LoVo (cell line): ENCODE measurements around the gene AOPEP.
A peak's percentile ranks its signal among the peaks of the same experiment; 100 is the strongest.

Experiments used
- DNase-seq: peaks from one replicate; pipeline ENCODE4 v3.0.0-alpha.2; 2016; ENCODE audit warnings: low spot score

AOPEP gene

GRCh38 chr9:94718936-94719335 lies 7.6 kb upstream of the AOPEP start:
- no peak for DNase-seq

- no peak for DNase-seq
Observed at GRCh38 chr9:94719878-94720277, 6.6 kb upstream of the AOPEP start.

GRCh38 chr9:94720846-94721549 lies 5.5 kb upstream of the AOPEP start:
- peak; percentile 24 for DNase-seq

GRCh38 chr9:94721754-94722153 lies 4.7 kb upstream of the AOPEP start:
- DNase-seq = no peak

- no peak for DNase-seq
Observed at GRCh38 chr9:94725293-94725692, 1.2 kb upstream of the AOPEP start.

- DNase-seq = no peak
Observed at GRCh38 chr9:94728719-94729118, 2.2 kb downstream of the AOPEP start.

- no peak for DNase-seq
Observed at GRCh38 chr9:94729199-94729598, 2.7 kb downstream of the AOPEP start.

- DNase-seq = no peak
Observed at GRCh38 chr9:94734054-94734754, 7.7 kb downstream of the AOPEP start.

- no peak for DNase-seq
Observed at GRCh38 chr9:94736759-94737158, 10.3 kb downstream of the AOPEP start.

GRCh38 chr9:94740145-94740840 lies 13.8 kb downstream of the AOPEP start:
- no peak for DNase-seq

- DNase-seq = no peak
Observed at GRCh38 chr9:94741866-94742265, 15.4 kb downstream of the AOPEP start.

- no peak for DNase-seq
Observed at GRCh38 chr9:94743035-94743954, 16.8 kb downstream of the AOPEP start.

GRCh38 chr9:94745806-94746540 lies 19.5 kb downstream of the AOPEP start:
- no peak for DNase-seq

- no peak for DNase-seq
Observed at GRCh38 chr9:94746541-94747370, 20.3 kb downstream of the AOPEP start.

- no peak for DNase-seq
Observed at GRCh38 chr9:94754976-94755475, 28.5 kb downstream of the AOPEP start.

GRCh38 chr9:94757158-94757557 lies 30.7 kb downstream of the AOPEP start:
- DNase-seq = no peak

GRCh38 chr9:94758031-94758430 lies 31.5 kb downstream of the AOPEP start:
- no peak for DNase-seq

- DNase-seq = no peak
Observed at GRCh38 chr9:94758880-94759279, 32.4 kb downstream of the AOPEP start.

GRCh38 chr9:94760010-94760409 lies 33.5 kb downstream of the AOPEP start:
- DNase-seq = no peak

- DNase-seq = no peak
Observed at GRCh38 chr9:94760660-94761059, 34.2 kb downstream of the AOPEP start.
